ENCODE measurements around the gene MFAP3L. TPM values are rescaled to one million over a fixed set of nuclear protein-coding genes. Genes with fewer than 3 reads are reported as not detected.

MFAP3L gene
- total RNA-seq, 1 experiment from 2014 or later: 6.8 TPM

GRCh38 chr4:169999923-170000322 is 26.3 kb downstream of the MFAP3L start:
- CTCF ChIA-PET: no interaction called here

GRCh38 chr4:169998981-169999380 is 27.2 kb downstream of the MFAP3L start:
- H3K27ac Mint-ChIP-seq (ENCODE audit: unreplicated experiment): no peak overlapping the region
- no peak overlapping the region for H3K4me3 Mint-ChIP-seq (ENCODE audit: low read depth, unreplicated experiment)
- H3K9me3 Mint-ChIP-seq (ENCODE audit: low read depth, unreplicated experiment): no peaks in the 10 kb centered on the region
- no peak for TF ChIP-seq CTCF (IDR thresholded peaks at IDR 0.05; ENCODE audit: unreplicated experiment)
- BruUV-seq (replicated peaks): no TSS peak
- H3K36me3 Mint-ChIP-seq (ENCODE audit: insufficient read depth, unreplicated experiment): no peaks in the 10 kb centered on the region
- intact Hi-C loops (cut with micrococcal nuclease; ENCODE audit: unreplicated experiment): no loop called here
- no peaks in the 10 kb centered on the region for H3K27me3 Mint-ChIP-seq (ENCODE audit: unreplicated experiment)
- CTCF ChIA-PET: no interaction called here
- no peak for DNase-seq
- H3K4me1 Mint-ChIP-seq (ENCODE audit: low read depth, unreplicated experiment): no peaks in the 10 kb centered on the region

More at GRCh38 chr4:169999923-170000322, 26.3 kb downstream of the MFAP3L start:
- intact Hi-C loops (cut with micrococcal nuclease; ENCODE audit: unreplicated experiment): loop anchor here (10.0 kb wide), 1 partner anchor 95 kb away; no protein-coding TSS in a partner anchor
- no peak for DNase-seq
- H3K27ac Mint-ChIP-seq (ENCODE audit: unreplicated experiment): no peak overlapping the region
- H3K27me3 Mint-ChIP-seq (ENCODE audit: unreplicated experiment): no peaks in the 10 kb centered on the region
- no peak overlapping the region for H3K4me3 Mint-ChIP-seq (ENCODE audit: low read depth, unreplicated experiment)
- H3K9me3 Mint-ChIP-seq (ENCODE audit: low read depth, unreplicated experiment): no peaks in the 10 kb centered on the region
- no peaks in the 10 kb centered on the region for H3K4me1 Mint-ChIP-seq (ENCODE audit: low read depth, unreplicated experiment)
- no peaks in the 10 kb centered on the region for H3K36me3 Mint-ChIP-seq (ENCODE audit: insufficient read depth, unreplicated experiment)
- no peak for TF ChIP-seq CTCF (IDR thresholded peaks at IDR 0.05; ENCODE audit: unreplicated experiment)
- BruUV-seq (replicated peaks): no TSS peak

- no peak for DNase-seq
- Mint-ChIP-seq H3K36me3 (ENCODE audit: insufficient read depth, unreplicated experiment) (no peaks in the 10 kb centered on the region), H3K4me3 (ENCODE audit: low read depth, unreplicated experiment) (no peak overlapping the region), H3K4me1 (ENCODE audit: low read depth, unreplicated experiment) (no peaks in the 10 kb centered on the region), H3K9me3 (ENCODE audit: low read depth, unreplicated experiment) (no peaks in the 10 kb centered on the region), H3K27ac (ENCODE audit: unreplicated experiment) (no peak overlapping the region), H3K27me3 (ENCODE audit: unreplicated experiment) (no peaks in the 10 kb centered on the region)
- intact Hi-C loops (cut with micrococcal nuclease; ENCODE audit: unreplicated experiment): no loop called here
- BruUV-seq (replicated peaks): no TSS peak
- CTCF ChIA-PET: no interaction called here
- TF ChIP-seq CTCF (IDR thresholded peaks at IDR 0.05; ENCODE audit: unreplicated experiment): no peak
These were observed 29.6 kb downstream of the MFAP3L start for GRCh38 chr4:169996379-169997240.

GRCh38 chr4:169993531-169993930 is 32.7 kb downstream of the MFAP3L start:
- no peaks in the 10 kb centered on the region for H3K36me3 Mint-ChIP-seq (ENCODE audit: insufficient read depth, unreplicated experiment)
- CTCF ChIA-PET: no interaction called here
- BruUV-seq (replicated peaks): no TSS peak

More at GRCh38 chr4:169993531-169993930, 32.7 kb downstream of the MFAP3L start:
- no peak for DNase-seq
- no peaks in the 10 kb centered on the region for H3K27me3 Mint-ChIP-seq (ENCODE audit: unreplicated experiment)
- TF ChIP-seq CTCF (IDR thresholded peaks at IDR 0.05; ENCODE audit: unreplicated experiment): no peak
- H3K9me3 Mint-ChIP-seq (ENCODE audit: low read depth, unreplicated experiment): no peaks in the 10 kb centered on the region
- no peak overlapping the region for H3K4me3 Mint-ChIP-seq (ENCODE audit: low read depth, unreplicated experiment)
- intact Hi-C loops (cut with micrococcal nuclease; ENCODE audit: unreplicated experiment): no loop called here
- peaks cover 3% of the 10 kb centered on the region for H3K4me1 Mint-ChIP-seq (ENCODE audit: low read depth, unreplicated experiment)
- H3K27ac Mint-ChIP-seq (ENCODE audit: unreplicated experiment): no peak overlapping the region

All from Calu3 (cell line).